Stimulated activated CD4-positive, alpha-beta T cell treated with anti-CD3 and anti-CD28 coated beads, Interleukin-1b, Interleukin-23, amount 100 ng/mL, for 4 hours (primary cell): ENCODE data around the gene FRMD4B.

Experiments used
- DNase-seq, 2 donors: peaks; one replicate each; pipeline ENCODE4 v3.0.0-alpha.2; 2020; ENCODE audit warnings: low read depth in 2 of 2

The FRMD4B gene

GRCh38 chr3:69364354-69364753 lies 21.5 kb downstream of the FRMD4B start:
- no peak for DNase-seq

DNA sequence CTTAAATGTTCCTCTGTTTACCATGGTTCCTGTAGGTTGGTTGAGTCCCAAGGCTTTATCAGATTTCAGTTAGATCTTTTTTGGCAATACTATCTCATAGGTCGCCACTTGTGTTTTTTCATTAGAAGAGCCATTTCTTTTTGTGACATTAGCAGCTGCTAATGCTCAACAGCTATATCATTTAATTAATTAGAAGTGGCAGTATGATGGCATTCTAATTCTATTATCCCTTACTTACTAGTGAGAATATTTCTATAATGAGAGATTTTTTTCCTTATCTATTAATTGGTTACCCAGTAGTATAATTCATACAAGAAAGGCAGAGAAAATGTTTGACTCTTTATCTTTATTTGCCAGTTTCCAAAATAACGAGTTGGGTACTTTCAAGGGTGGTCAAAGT lies 25.2 kb downstream of the FRMD4B start:
- DNase-seq, result no peak

DNA sequence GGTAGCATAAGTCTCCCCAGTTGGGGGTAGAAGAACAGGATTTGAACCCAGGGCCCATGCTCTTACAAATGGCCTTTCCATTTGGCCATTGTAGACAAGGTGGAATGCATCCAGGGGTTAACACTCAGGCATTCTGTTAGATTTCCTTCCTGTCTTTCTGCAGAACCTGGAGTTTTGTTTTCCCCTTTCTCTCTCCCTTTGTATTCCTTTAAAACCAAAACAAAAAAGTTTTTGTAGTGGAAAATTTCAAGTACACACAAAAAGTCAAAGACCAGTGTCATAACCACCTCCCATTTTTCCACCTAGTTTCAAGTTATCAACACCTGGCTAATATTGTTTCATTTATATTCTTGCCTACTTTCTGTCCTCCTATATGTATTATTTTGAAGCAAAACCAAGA lies 26.0 kb downstream of the FRMD4B start:
- no peak for DNase-seq

- DNase-seq, result no peak
Observed at GRCh38 chr3:69359339-69359893, 26.5 kb downstream of the FRMD4B start.

DNA sequence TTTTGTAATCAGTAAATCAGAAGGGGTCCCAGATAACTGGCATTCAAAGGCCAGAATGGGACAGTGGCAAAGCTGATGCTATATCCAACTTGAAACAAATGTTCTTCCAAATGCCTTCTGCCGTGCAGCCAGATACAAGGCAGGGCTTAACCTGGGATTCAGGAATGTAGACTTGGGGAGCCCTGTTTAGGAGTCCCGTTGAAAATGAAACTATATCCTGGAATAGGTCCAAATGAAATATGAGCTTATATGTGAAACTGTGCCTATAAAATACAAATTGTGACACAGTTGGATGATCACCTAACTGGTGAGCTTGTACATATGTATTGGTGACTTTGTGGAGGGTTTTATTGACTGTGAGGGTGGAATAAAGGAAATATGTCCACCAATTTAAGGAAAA lies 28.7 kb downstream of the FRMD4B start:
- DNase-seq, result no peak

GRCh38 chr3:69354948-69355347 lies 30.9 kb downstream of the FRMD4B start:
- DNase-seq, result no peak

DNA sequence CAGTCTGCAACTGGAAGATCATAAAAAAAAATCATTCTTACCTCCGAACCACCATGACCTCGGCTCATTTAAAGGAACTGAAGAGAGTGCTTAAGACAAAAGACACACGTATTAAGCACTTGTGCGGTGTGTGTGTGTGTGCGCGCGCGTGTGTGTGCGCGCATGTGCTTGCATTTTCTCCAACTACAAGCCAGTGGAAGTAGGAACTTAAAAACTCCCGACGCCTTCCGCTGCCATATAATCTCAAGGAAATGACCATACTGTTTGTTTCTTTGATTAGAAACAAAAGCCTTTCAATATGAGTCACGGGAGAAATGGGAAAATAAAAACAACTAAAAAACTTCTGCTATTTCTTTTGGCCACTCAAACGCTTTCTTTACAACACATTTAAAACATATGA lies 32.4 kb downstream of the FRMD4B start:
- DNase-seq, result no peak

- no peak for DNase-seq
Observed at GRCh38 chr3:69353088-69353478, 32.8 kb downstream of the FRMD4B start.

- DNase-seq, result no peak
Observed at GRCh38 chr3:69352305-69353087, 33.4 kb downstream of the FRMD4B start.

DNA sequence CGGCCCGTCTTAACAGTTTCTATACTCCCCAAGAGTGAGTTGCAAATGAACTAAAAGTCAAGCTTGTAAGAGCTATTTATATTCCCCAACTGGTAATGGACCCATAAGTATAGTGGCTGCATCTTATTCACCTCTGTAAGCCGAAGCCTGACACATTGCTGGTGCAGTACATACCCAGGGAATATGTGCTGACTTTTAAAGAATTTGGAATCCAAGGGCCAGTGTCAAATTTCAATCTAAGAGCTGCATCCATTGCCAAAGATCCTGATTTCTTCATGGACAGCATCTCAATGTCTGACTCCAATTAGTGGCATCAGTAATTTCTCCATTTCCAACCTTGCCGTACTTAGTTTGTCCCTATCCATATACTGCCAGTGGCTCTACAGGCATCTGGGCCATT lies 42.0 kb downstream of the FRMD4B start:
- no peak for DNase-seq

DNA sequence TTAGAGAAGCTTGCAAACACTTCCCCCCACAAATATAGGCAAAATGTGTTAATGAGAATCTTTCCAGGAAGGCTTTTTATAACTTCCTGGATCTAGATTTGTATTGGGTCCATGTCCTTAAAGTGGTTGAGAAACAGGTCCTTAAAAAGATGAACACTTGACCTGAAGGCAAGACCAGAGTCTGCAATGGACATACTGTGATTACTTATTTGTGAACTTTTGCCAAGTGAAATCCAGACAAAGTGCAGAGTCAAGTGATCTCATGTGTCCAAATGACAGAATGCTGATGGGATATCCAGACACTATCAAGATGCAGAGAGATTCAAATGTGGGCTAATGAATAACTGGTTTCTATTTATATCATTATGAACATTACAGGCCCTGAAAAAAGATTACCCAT lies 43.8 kb downstream of the FRMD4B start:
- DNase-seq, result no peak

- DNase-seq, result no peak
Observed at GRCh38 chr3:69339760-69340159, 46.1 kb downstream of the FRMD4B start.

DNA sequence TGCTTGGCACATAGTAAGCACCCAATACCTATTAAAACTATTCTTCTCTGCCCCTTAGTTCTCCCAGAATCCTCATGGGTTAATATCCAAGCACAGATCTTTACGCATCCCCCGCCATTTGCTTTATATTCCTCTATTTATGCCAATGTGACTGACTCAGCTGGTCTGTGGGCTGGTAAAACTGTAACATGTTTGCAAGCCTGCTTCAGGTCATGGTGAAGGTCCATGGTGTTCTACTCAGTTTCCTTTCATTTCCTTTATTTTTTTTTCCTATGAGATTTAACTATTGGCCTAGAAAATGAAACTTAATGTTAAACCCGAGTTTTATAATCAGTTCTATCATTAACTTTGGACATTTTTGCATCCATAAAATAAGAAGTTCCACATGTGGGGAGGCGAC lies 47.0 kb downstream of the FRMD4B start:
- DNase-seq, result no peak

DNA sequence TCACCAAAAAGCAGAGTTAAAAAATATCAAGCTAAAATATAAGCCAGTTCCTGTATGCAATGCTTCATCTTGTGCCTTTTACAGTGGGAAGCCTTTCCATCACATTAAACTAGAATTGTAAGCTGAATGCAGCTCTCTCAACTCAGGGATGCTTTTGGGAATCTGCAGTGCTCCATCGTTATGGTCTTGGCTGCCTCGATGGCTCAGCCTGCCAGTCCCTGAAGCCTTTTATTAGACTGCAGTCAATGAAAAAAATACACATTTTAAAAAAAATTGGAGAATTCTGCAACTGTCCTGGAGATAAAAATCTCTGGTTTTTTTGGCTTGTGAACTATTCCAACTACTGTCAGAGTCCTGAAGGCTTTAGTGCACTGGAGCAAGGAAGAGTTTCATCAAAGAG lies 53.0 kb downstream of the FRMD4B start:
- DNase-seq, result no peak

DNA sequence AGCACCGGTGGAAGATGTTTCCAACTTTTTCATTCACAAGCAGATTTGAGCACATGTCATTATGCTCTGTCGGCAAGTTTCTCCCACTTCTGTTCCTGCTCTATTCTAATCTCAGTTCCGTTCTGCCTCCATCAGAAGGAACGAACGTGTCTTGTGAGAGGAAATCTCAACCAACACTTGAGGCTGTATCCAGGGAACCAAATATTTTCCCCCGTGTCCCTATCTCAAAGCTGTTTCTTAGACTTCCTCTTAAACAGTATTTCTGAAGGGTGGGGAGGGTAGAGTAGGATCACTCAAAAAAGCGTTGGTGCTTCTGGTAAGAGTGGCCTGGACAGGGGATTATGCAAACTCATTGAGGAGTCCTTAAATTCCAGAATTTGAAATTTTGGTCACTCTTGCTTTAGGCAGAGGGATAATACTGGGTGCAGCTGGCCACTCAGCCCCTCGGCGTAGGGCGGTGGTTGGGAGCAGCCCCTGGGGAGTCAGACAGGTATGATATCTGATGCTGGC lies 54.9 kb downstream of the FRMD4B start:
- DNase-seq, result no peak

DNA sequence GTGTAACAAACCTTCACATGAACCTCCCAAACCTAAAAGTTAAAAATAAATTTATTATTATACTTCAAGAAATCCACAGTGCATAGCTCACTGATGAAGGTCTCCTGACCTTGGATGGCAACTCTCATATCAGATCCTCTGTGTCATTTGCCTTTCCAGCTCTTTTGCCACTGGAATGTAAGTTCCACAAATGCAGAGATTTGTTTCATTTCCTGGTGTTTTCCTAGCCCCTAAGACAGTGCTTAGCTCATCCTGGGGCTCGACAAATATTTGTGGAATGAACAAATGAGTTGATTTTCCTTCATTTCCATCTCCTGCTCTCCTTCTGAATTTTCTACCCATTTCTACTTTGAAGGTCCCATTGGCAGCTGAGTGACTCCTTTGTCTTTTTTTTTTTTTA lies 56.0 kb downstream of the FRMD4B start:
- no peak for DNase-seq

- DNase-seq, result no peak
Observed at GRCh38 chr3:69328963-69329302, 57.0 kb downstream of the FRMD4B start.

- DNase-seq, result no peak
Observed at GRCh38 chr3:69328103-69328962, 57.6 kb downstream of the FRMD4B start.

GRCh38 chr3:69326855-69327300 lies 59.0 kb downstream of the FRMD4B start:
- DNase-seq, result peak; percentile 14 to 43

GRCh38 chr3:69325151-69325550 lies 60.7 kb downstream of the FRMD4B start:
- no peak for DNase-seq

GRCh38 chr3:69324362-69325025 lies 61.4 kb downstream of the FRMD4B start:
- no peak for DNase-seq

- DNase-seq, result no peak
Observed at GRCh38 chr3:69323941-69324340, 61.9 kb downstream of the FRMD4B start.
